ENCODE measurements around the gene KIF26B. TPM values are rescaled to one million over a fixed set of nuclear protein-coding genes. Genes with fewer than 3 reads are reported as not detected.

KIF26B gene
- total RNA-seq, 1 experiment from 2014 or later = 0.04 TPM

GRCh38 chr1:245306020-245306419, 151.2 kb downstream of the KIF26B start:
- DNase-seq (no peak), ATAC-seq (no peak)
- Histone ChIP-seq H3K4me2 (ENCODE audit: low read length) (no peak overlapping the region), H3K4me1 (ENCODE audit: insufficient read depth, low read length) (no peaks in the 10 kb centered on the region), H2AFZ (ENCODE audit: low read length) (no peak overlapping the region), H3K4me3 (ENCODE audit: low read length) (no peak overlapping the region), H3K9me2 (replicated peaks; ENCODE audit: low read length) (no peaks in the 10 kb centered on the region), H4K20me1 (ENCODE audit: low read length) (no peaks in the 10 kb centered on the region), H3K27ac (ENCODE audit: low read length) (no peak overlapping the region), H3K79me2 (ENCODE audit: low read length) (no peaks in the 10 kb centered on the region), H3K9me3 (ENCODE audit: low read length) (no peaks in the 10 kb centered on the region), H3F3A (ENCODE audit: low read length, unreplicated experiment) (no peaks in the 10 kb centered on the region), H3K27me3 (ENCODE audit: low read length) (peaks cover 67% of the 10 kb centered on the region), H3K36me3 (ENCODE audit: low read depth, low read length) (no peaks in the 10 kb centered on the region), H3K9ac (ENCODE audit: low read length) (no peak overlapping the region)
- BruUV-seq (replicated peaks) = no TSS peak
- intact Hi-C loops (cut with micrococcal nuclease) = no loop called here
- ChIA-PET CTCF (no interaction called here), POLR2A (ENCODE audit: unreplicated experiment) (no interaction called here)
- TF ChIP-seq, protein P1, sequence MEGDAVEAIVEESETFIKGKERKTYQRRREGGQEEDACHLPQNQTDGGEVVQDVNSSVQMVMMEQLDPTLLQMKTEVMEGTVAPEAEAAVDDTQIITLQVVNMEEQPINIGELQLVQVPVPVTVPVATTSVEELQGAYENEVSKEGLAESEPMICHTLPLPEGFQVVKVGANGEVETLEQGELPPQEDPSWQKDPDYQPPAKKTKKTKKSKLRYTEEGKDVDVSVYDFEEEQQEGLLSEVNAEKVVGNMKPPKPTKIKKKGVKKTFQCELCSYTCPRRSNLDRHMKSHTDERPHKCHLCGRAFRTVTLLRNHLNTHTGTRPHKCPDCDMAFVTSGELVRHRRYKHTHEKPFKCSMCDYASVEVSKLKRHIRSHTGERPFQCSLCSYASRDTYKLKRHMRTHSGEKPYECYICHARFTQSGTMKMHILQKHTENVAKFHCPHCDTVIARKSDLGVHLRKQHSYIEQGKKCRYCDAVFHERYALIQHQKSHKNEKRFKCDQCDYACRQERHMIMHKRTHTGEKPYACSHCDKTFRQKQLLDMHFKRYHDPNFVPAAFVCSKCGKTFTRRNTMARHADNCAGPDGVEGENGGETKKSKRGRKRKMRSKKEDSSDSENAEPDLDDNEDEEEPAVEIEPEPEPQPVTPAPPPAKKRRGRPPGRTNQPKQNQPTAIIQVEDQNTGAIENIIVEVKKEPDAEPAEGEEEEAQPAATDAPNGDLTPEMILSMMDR (conservative IDR thresholded peaks at IDR 0.05; ENCODE audit: low read depth, low read length) = no peak
- TF ChIP-seq EZH2 (IDR thresholded peaks at IDR 0.05; ENCODE audit: low read length, unreplicated experiment) (no peak), EZH2phosphoT487 (IDR thresholded peaks at IDR 0.05; ENCODE audit: borderline replicate concordance, low read length) (no peak)

DNA sequence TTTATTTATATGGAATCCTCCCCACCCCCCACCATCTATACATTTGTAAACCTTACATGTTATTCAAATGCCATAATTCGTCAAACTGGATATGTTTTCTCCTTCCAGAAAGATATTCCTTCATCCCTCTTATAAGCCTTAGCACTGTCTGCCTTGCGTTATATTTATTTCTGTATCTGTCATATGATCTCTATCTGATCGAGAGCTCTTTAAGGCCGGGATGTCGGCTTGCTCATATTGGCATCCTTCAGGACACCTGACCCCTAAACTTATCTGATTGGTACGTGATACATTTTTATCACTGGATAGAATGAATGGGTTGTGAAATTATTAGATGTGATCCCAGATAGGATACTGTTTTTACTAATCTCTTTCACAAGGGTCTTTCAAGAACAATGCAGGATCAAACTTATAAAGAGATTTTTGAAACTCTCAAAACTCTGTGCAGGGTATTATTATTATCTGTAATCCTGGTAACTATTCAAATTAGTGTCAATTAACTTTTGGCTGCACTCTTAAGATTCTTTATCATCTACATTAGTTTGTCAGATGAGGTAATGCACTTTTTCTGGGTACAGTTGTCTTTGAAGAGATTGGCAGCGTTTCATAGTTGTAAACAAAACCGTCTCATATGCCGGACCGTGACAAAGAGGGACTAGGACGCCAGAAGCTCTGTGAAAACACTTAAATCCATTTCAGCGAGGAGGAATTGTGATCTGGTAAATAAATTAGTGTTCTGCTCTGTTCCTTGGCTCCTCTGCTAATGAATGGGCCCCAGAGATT, 152.0 kb downstream of the KIF26B start:
- H4K20me1 ChIP-seq (ENCODE audit: low read length) = no peaks in the 10 kb centered on the region
- intact Hi-C loops (cut with micrococcal nuclease) = no loop called here
- H3K27ac ChIP-seq (ENCODE audit: low read length) = no peak overlapping the region
- no peaks in the 10 kb centered on the region for H3K9me3 ChIP-seq (ENCODE audit: low read length)
- H3K4me2 ChIP-seq (ENCODE audit: low read length) = no peak overlapping the region
- no peak overlapping the region for H2AFZ ChIP-seq (ENCODE audit: low read length)
- H3F3A ChIP-seq (ENCODE audit: low read length, unreplicated experiment) = no peaks in the 10 kb centered on the region
- no peaks in the 10 kb centered on the region for H3K4me1 ChIP-seq (ENCODE audit: insufficient read depth, low read length)
- ATAC-seq = no peak
- no TSS peak for BruUV-seq (replicated peaks)
- ChIA-PET CTCF (no interaction called here), POLR2A (ENCODE audit: unreplicated experiment) (no interaction called here)
- no peaks in the 10 kb centered on the region for H3K79me2 ChIP-seq (ENCODE audit: low read length)
- peaks cover 60% of the 10 kb centered on the region for H3K27me3 ChIP-seq (ENCODE audit: low read length)
- H3K36me3 ChIP-seq (ENCODE audit: low read depth, low read length) = no peaks in the 10 kb centered on the region
- DNase-seq = no peak
- no peak overlapping the region for H3K9ac ChIP-seq (ENCODE audit: low read length)
- TF ChIP-seq EZH2phosphoT487 (IDR thresholded peaks at IDR 0.05; ENCODE audit: borderline replicate concordance, low read length) (no peak), EZH2 (IDR thresholded peaks at IDR 0.05; ENCODE audit: low read length, unreplicated experiment) (no peak)
- TF ChIP-seq, protein P1 (conservative IDR thresholded peaks at IDR 0.05; ENCODE audit: low read depth, low read length) = no peak
- no peak overlapping the region for H3K4me3 ChIP-seq (ENCODE audit: low read length)
- no peaks in the 10 kb centered on the region for H3K9me2 ChIP-seq (replicated peaks; ENCODE audit: low read length)
